ENCODE results near the gene LAMA3.

Gene LAMA3

GRCh38 chr18:23825496-23825895, 136.2 kb downstream of the LAMA3 start:
- DNase-seq = no peak

GRCh38 chr18:23825978-23826405, 136.7 kb downstream of the LAMA3 start:
- DNase-seq = no peak

- no peak for DNase-seq
Measured at GRCh38 chr18:23826850-23827620, 137.8 kb downstream of the LAMA3 start.

- DNase-seq = no peak
Measured at GRCh38 chr18:23827681-23828080, 138.4 kb downstream of the LAMA3 start.

GRCh38 chr18:23828426-23828825, 139.2 kb downstream of the LAMA3 start:
- DNase-seq = no peak

- no peak for DNase-seq
Measured at GRCh38 chr18:23832911-23833310, 143.7 kb downstream of the LAMA3 start.

- no peak for DNase-seq
Measured at GRCh38 chr18:23833714-23834113, 144.5 kb downstream of the LAMA3 start.

GRCh38 chr18:23835091-23835490, 145.8 kb downstream of the LAMA3 start:
- DNase-seq = no peak

GRCh38 chr18:23835506-23835905, 146.3 kb downstream of the LAMA3 start:
- no peak for DNase-seq

GRCh38 chr18:23837591-23837990, 148.3 kb downstream of the LAMA3 start:
- DNase-seq = no peak

GRCh38 chr18:23838233-23838632, 149.0 kb downstream of the LAMA3 start:
- no peak for DNase-seq

- no peak for DNase-seq
Measured at GRCh38 chr18:23838801-23839366, 149.6 kb downstream of the LAMA3 start.

GRCh38 chr18:23842305-23842704, 153.1 kb downstream of the LAMA3 start:
- no peak for DNase-seq

GRCh38 chr18:23844991-23845680, 155.9 kb downstream of the LAMA3 start:
- DNase-seq = no peak

- DNase-seq = no peak
Measured at GRCh38 chr18:23845988-23846630, 156.9 kb downstream of the LAMA3 start.

GRCh38 chr18:23847321-23847986, 158.2 kb downstream of the LAMA3 start:
- DNase-seq = no peak

GRCh38 chr18:23849141-23849540, 159.9 kb downstream of the LAMA3 start:
- DNase-seq = no peak

- DNase-seq = no peak
Measured at GRCh38 chr18:23850215-23850614, 161.0 kb downstream of the LAMA3 start.

GRCh38 chr18:23851470-23852002, 162.3 kb downstream of the LAMA3 start:
- DNase-seq = no peak

- no peak for DNase-seq
Measured at GRCh38 chr18:23852236-23853045, 163.2 kb downstream of the LAMA3 start.

GRCh38 chr18:23853448-23854195, 164.4 kb downstream of the LAMA3 start:
- no peak for DNase-seq
